Transverse colon (tissue), 4 donors: ENCODE data around the gene BIRC7.

Source experiments
- EP300 ChIP-seq: sonication (generic); formaldehyde crosslinking; IDR thresholded peaks from one replicate; pipeline ENCODE4 v1.6.1; 2017; ENCODE audit warnings: antibody characterized with exemption, low read depth
- POLR2A ChIP-seq: fragments of 450-650 bp; IDR thresholded peaks from one replicate; pipeline ENCODE4 v1.6.1; 2016; ENCODE audit warnings: antibody characterized with exemption, mild to moderate bottlenecking, moderate library complexity
- POLR2AphosphoS5 ChIP-seq, 3 donors: sonication (generic); formaldehyde crosslinking; IDR thresholded peaks; one replicate each; pipeline ENCODE4 v1.6.1; 2016; ENCODE audit warnings: antibody characterized with exemption in 3 of 3
- TF ChIP-seq, protein P1 (sequence below), 5 experiments: fragments of 200-600 bp in 3 of 5; fragments of 450-650 bp in 2 of 5; sonication (generic) in 3 of 5; IDR thresholded peaks; 1 replicate in 2 of 5; 2 replicates in 3 of 5; pipeline ENCODE4 v1.5.1; 2016 to 2017; ENCODE audit warnings: antibody characterized with exemption in 5 of 5, inconsistent platforms in 3 of 5, mild to moderate bottlenecking in 2 of 5, moderate library complexity in 1 of 5

- TF ChIP-seq POLR2A (no peak), POLR2AphosphoS5 (IDR thresholded peaks at IDR 0.05) (no peak), EP300 (no peak)
- TF ChIP-seq, protein P1, sequence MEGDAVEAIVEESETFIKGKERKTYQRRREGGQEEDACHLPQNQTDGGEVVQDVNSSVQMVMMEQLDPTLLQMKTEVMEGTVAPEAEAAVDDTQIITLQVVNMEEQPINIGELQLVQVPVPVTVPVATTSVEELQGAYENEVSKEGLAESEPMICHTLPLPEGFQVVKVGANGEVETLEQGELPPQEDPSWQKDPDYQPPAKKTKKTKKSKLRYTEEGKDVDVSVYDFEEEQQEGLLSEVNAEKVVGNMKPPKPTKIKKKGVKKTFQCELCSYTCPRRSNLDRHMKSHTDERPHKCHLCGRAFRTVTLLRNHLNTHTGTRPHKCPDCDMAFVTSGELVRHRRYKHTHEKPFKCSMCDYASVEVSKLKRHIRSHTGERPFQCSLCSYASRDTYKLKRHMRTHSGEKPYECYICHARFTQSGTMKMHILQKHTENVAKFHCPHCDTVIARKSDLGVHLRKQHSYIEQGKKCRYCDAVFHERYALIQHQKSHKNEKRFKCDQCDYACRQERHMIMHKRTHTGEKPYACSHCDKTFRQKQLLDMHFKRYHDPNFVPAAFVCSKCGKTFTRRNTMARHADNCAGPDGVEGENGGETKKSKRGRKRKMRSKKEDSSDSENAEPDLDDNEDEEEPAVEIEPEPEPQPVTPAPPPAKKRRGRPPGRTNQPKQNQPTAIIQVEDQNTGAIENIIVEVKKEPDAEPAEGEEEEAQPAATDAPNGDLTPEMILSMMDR (IDR thresholded peaks at IDR 0.05), result no peak
Measured at GRCh38 chr20:63202021-63202420, 33.7 kb upstream of the BIRC7 start.
